HEK293 (cell line): Measurements from ENCODE around the gene LRP8.

Experiments used
- CTCF ChIP-seq: fragments of 450-650 bp; formaldehyde crosslinking; IDR thresholded peaks from 2 replicates; pipeline ENCODE4 v1.5.1; 2016; ENCODE audit warnings: missing biosample characterization, missing genetic modification characterization
- PRDM1 ChIP-seq: fragments of 450-650 bp; formaldehyde crosslinking; IDR thresholded peaks from 2 replicates; pipeline ENCODE4; 2016; ENCODE audit warnings: missing biosample characterization, missing genetic modification characterization
- PRDM2 ChIP-seq: fragments of 450-650 bp; formaldehyde crosslinking; IDR thresholded peaks from 2 replicates; pipeline ENCODE4 v1.5.1; 2016; ENCODE audit warnings: missing biosample characterization, missing genetic modification characterization, borderline replicate concordance
- TCF7L2 ChIP-seq: IDR thresholded peaks from 2 replicates; pipeline ENCODE4 v1.6.1; 2011; ENCODE audit warnings: low read depth, mild to moderate bottlenecking, inconsistent platforms, low read length, moderate library complexity, borderline replicate concordance
- ZBTB10 ChIP-seq: fragments of 450-650 bp; formaldehyde crosslinking; IDR thresholded peaks from 2 replicates; pipeline ENCODE4 v1.5.1; 2016; ENCODE audit warnings: missing biosample characterization, missing genetic modification characterization
- ZBTB20 ChIP-seq: fragments of 450-650 bp; formaldehyde crosslinking; IDR thresholded peaks from 2 replicates; pipeline ENCODE4 v1.5.1; 2016; ENCODE audit warnings: missing biosample characterization, missing genetic modification characterization
- ZBTB7A ChIP-seq: fragments of 450-650 bp; formaldehyde crosslinking; IDR thresholded peaks from 2 replicates; pipeline ENCODE4 v1.5.1; 2016; ENCODE audit warnings: low read depth, missing biosample characterization, missing genetic modification characterization
- ZNF10 ChIP-seq: fragments of 450-650 bp; formaldehyde crosslinking; IDR thresholded peaks from 2 replicates; pipeline ENCODE4 v1.5.1; 2017; ENCODE audit warnings: missing biosample characterization, missing genetic modification characterization
- ZNF184 ChIP-seq: fragments of 450-650 bp; IDR thresholded peaks from 2 replicates; pipeline ENCODE4 v1.5.1; 2018; ENCODE audit warnings: missing biosample characterization, mild to moderate bottlenecking, missing genetic modification characterization
- ZNF335 ChIP-seq: fragments of 450-650 bp; formaldehyde crosslinking; conservative IDR thresholded peaks from 2 replicates; pipeline ENCODE4 v1.5.1; 2016; ENCODE audit warnings: missing biosample characterization, missing genetic modification characterization
- ZNF362 ChIP-seq: fragments of 450-650 bp; formaldehyde crosslinking; IDR thresholded peaks from 2 replicates; pipeline ENCODE4 v1.5.1; 2016; ENCODE audit warnings: missing biosample characterization, missing genetic modification characterization
- ZNF580 ChIP-seq: fragments of 450-650 bp; formaldehyde crosslinking; IDR thresholded peaks from 2 replicates; pipeline ENCODE4 v1.5.1; 2016; ENCODE audit warnings: missing biosample characterization, missing genetic modification characterization
- ZSCAN30 ChIP-seq: fragments of 450-650 bp; IDR thresholded peaks from 2 replicates; pipeline ENCODE4 v1.5.1; 2018; ENCODE audit warnings: missing biosample characterization, mild to moderate bottlenecking, missing genetic modification characterization, moderate library complexity

GRCh38 chr1:53274026-53274425, 53.8 kb downstream of the LRP8 start:
- no peak for TF ChIP-seq PRDM2
- TF ChIP-seq CTCF = no peak
- no peak for TF ChIP-seq PRDM1
- no peak for TF ChIP-seq ZNF362 (tag by site-specific recombination)
- no peak for TF ChIP-seq ZSCAN30 (tag by site-specific recombination)
- no peak for TF ChIP-seq ZNF580 (tag by site-specific recombination)
- no peak for TF ChIP-seq ZNF335 (tag by site-specific recombination)
- no peak for TF ChIP-seq ZBTB10 (tag by site-specific recombination)
- TF ChIP-seq ZBTB20 (tag by site-specific recombination) = no peak
- no peak for TF ChIP-seq ZBTB7A (tag by site-specific recombination)
- TF ChIP-seq ZNF10 = no peak
- no peak for TF ChIP-seq TCF7L2
- no peak for TF ChIP-seq ZNF184 (tag by site-specific recombination)
